HL-60 (cell line): ENCODE data around the gene ZDHHC12.

Experiments
- GABPA ChIP-seq: IDR thresholded peaks from 2 replicates; pipeline ENCODE4 v1.6.1; 2012; ENCODE audit warnings: low read depth
- POLR2AphosphoS5 ChIP-seq: IDR thresholded peaks from 2 replicates; pipeline ENCODE4 v1.6.1; 2012; ENCODE audit warnings: low read depth
- SPI1 ChIP-seq: IDR thresholded peaks from 2 replicates; pipeline ENCODE4 v1.6.1; 2012; ENCODE audit warnings: low read depth, mild to moderate bottlenecking, borderline replicate concordance
- TF ChIP-seq, protein P1 (sequence below): IDR thresholded peaks from one replicate; pipeline ENCODE4 v1.5.1; 2011; ENCODE audit warnings: low read length, control low read depth, inconsistent platforms; ENCODE audit not compliant: insufficient read depth
- TF ChIP-seq, protein P2 (sequence below): IDR thresholded peaks from 2 replicates; pipeline ENCODE4 v1.6.1; 2012; ENCODE audit warnings: low read depth; ENCODE audit not compliant: insufficient replicate concordance

DNA sequence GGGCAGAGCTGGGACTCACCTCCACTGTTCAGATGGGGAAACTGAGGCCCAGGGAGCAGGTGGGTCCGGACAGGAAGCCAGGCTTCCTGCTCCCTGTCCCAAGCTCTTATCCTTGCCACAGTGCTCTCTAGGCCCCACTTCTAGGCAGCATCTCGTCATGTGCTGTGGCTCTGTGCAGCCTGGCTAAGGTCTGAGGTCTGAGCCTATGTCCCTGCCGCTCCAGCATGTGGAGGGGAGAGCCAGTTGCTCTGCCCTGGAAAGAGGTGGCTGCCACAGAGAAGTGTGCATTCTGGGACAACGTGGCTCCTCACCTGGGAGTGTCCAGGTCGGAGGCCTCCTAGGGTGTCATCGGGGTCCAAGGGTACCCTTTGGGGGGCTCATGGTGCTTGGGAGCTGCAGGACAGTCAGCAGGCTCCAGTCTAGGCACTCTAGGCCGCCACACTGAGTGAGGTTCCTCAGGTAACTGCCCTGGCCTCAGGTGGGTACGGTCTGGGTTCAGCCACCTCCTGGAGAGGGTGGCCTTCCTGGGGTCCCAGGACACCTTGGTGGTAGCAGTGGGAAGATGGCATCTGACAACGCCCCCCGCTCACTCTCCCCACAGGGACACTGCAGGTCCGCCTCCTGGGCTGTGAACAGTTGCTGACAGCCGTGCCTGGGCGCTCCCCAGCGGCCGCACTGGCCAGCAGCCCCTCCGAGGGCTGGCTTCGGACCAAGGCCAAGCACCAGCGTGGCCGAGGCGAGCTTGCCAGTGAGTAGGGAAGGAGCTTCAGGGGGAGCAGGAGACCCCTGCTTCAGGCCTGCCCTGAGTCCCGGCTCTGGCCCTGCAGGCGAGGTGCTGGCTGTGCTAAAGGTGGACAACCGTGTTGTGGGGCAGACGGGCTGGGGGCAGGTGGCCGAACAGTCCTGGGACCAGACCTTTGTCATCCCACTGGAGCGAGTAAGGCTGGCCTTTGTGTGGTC, 11.2 kb downstream of the ZDHHC12 start:
- TF ChIP-seq, protein P1, sequence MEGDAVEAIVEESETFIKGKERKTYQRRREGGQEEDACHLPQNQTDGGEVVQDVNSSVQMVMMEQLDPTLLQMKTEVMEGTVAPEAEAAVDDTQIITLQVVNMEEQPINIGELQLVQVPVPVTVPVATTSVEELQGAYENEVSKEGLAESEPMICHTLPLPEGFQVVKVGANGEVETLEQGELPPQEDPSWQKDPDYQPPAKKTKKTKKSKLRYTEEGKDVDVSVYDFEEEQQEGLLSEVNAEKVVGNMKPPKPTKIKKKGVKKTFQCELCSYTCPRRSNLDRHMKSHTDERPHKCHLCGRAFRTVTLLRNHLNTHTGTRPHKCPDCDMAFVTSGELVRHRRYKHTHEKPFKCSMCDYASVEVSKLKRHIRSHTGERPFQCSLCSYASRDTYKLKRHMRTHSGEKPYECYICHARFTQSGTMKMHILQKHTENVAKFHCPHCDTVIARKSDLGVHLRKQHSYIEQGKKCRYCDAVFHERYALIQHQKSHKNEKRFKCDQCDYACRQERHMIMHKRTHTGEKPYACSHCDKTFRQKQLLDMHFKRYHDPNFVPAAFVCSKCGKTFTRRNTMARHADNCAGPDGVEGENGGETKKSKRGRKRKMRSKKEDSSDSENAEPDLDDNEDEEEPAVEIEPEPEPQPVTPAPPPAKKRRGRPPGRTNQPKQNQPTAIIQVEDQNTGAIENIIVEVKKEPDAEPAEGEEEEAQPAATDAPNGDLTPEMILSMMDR, result no peak
- TF ChIP-seq GABPA, result no peak
- TF ChIP-seq, protein P2, sequence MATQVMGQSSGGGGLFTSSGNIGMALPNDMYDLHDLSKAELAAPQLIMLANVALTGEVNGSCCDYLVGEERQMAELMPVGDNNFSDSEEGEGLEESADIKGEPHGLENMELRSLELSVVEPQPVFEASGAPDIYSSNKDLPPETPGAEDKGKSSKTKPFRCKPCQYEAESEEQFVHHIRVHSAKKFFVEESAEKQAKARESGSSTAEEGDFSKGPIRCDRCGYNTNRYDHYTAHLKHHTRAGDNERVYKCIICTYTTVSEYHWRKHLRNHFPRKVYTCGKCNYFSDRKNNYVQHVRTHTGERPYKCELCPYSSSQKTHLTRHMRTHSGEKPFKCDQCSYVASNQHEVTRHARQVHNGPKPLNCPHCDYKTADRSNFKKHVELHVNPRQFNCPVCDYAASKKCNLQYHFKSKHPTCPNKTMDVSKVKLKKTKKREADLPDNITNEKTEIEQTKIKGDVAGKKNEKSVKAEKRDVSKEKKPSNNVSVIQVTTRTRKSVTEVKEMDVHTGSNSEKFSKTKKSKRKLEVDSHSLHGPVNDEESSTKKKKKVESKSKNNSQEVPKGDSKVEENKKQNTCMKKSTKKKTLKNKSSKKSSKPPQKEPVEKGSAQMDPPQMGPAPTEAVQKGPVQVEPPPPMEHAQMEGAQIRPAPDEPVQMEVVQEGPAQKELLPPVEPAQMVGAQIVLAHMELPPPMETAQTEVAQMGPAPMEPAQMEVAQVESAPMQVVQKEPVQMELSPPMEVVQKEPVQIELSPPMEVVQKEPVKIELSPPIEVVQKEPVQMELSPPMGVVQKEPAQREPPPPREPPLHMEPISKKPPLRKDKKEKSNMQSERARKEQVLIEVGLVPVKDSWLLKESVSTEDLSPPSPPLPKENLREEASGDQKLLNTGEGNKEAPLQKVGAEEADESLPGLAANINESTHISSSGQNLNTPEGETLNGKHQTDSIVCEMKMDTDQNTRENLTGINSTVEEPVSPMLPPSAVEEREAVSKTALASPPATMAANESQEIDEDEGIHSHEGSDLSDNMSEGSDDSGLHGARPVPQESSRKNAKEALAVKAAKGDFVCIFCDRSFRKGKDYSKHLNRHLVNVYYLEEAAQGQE, result no peak
- TF ChIP-seq POLR2AphosphoS5, result no peak
- TF ChIP-seq SPI1, result no peak
